Fibroblast of skin of right quadriceps (primary cell): ENCODE measurements around the gene TENM4.

ENCODE experiments used
- DNase-seq: peaks from one replicate; pipeline ENCODE4 v3.0.0-alpha.2; 2013

Gene TENM4

DNA sequence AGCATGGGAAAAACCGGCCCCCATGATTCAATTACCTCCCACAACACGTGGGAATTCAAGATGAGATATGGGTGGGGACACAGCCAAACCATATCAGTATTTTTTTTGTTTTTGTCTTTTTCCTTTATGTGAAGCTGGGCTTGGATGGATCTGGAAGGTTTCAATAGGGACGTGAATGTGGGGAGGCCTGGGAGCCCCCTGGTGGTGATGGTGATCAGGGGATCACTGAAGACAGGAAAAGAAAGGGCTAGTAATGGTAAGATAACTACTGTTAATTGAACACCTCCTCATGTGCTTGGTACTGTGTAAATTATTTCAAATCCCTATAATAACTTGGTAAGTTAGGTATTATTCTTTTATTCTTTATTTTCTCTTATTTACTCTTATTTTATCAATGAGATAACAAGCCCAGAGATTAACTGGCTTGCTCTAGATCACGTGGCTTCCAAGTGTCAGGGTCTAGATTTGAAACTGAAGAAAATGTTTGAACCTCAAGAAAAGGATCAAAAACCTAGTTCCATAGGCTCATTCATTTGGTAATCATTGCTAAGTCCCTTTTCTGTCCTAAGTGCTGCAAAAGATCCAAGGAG lies 364.2 kb downstream of the TENM4 start:
- DNase-seq, result no peak

DNA sequence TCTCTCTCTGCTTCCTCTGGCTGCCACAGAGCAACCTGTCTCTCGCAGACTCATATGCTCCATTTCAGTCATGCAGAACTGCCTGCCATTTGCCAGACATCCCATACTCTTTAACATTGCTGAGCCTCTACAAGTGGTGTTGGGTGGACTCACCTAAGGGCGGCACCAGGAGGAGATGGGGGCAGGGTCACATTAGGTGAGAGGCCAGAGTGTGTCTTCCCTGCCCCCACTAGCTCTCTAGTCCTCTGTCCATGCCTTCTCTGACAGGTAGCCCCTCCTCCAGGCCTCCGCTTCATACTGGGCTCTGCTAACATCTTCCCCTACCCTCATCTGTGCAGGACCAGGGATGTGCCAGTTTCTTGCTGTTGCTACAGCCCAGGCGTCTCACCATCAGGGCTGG lies 366.3 kb downstream of the TENM4 start:
- DNase-seq, result no peak

DNA sequence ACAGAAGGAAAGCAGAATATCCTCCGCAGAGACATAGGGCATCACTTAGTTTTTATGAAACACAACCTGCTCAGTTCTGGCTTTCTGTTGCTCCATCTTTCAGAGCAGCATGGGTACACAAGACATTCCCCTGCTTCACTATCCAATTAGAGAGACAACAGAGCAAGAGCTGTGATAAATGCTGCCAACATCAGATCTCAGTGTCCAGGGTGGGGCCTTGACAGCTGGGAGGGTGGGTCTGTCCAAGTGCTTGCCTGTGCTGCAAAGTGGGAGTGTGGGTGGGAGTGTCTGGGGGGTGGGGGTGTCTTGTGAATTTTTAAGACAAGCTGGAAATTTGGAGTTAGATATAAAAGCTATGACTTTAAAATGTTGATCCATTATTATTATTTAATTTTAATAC lies 369.6 kb downstream of the TENM4 start:
- DNase-seq, result no peak

GRCh38 chr11:79070518-79070917 lies 370.3 kb downstream of the TENM4 start:
- no peak for DNase-seq

GRCh38 chr11:79069504-79069903 lies 371.3 kb downstream of the TENM4 start:
- DNase-seq, result no peak

GRCh38 chr11:79068356-79068755 lies 372.5 kb downstream of the TENM4 start:
- DNase-seq, result no peak

DNA sequence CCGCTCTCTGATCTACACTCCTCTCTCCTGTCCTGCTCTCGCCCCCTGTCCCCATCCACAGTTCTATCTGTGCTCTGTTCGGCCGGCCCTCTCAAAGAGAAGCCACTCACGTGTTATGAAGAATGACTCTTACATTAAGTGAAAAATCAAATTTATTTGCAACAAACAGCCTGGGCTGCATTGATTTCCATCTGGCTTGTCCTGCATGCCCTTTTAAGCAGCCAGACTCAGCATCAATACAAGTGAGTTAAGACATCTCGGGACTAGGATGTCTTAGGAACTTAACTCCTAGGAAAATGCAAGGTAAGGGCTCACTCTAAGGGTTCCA lies 373.5 kb downstream of the TENM4 start:
- DNase-seq, result no peak

DNA sequence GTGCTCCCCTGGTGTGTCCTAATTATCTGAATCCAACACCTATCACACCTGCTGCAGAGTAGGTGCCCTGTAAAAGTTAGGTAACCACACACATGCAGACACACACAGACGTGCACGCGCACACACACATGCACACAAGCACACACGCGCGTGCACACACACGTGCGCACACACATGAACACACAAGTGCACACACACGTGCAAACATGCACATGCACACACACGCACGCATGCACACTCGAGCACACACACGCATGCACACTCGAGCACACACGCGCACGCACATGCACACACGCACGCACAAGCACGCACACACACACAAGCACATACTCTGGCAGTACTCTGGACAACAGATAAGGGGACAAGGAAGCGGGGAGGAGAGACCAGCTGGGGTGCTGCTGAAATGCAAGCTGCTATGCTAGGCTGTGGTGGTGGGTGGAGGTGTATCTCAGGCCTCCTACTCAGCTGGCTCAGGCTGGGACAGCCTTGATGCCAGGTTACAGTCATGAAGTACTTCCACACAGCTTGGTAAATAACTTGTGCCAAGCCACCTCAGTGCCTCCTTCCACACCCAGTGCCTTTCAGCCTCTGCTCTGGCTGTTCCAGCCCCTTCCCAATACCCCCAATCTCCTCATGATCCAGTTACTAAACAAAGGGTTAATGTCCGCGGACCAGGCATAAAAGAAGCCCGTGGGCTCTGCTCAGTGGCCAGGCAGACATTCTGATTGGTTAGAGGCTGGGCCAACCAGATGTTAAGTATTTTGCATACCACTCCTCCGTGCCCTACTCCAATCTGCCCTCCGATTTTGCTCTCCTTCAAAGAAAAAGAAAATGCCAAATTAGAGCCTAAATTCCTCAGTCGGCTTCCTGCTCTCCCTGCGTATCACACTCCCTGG lies 374.1 kb downstream of the TENM4 start:
- DNase-seq, result no peak

GRCh38 chr11:79062814-79063762 lies 377.7 kb downstream of the TENM4 start:
- peak; percentile 30 for DNase-seq

GRCh38 chr11:79060081-79060953 lies 380.5 kb downstream of the TENM4 start:
- DNase-seq, result no peak

GRCh38 chr11:79059141-79059540 lies 381.7 kb downstream of the TENM4 start:
- DNase-seq, result no peak

- peak; percentile 94 for DNase-seq
Measured at GRCh38 chr11:79055856-79056631, 384.8 kb downstream of the TENM4 start.

GRCh38 chr11:79054636-79055035 lies 386.2 kb downstream of the TENM4 start:
- DNase-seq, result peak; percentile 84

GRCh38 chr11:79052544-79052943 lies 388.3 kb downstream of the TENM4 start:
- no peak for DNase-seq

- no peak for DNase-seq
Measured at GRCh38 chr11:79050786-79051185, 390.0 kb downstream of the TENM4 start.

DNA sequence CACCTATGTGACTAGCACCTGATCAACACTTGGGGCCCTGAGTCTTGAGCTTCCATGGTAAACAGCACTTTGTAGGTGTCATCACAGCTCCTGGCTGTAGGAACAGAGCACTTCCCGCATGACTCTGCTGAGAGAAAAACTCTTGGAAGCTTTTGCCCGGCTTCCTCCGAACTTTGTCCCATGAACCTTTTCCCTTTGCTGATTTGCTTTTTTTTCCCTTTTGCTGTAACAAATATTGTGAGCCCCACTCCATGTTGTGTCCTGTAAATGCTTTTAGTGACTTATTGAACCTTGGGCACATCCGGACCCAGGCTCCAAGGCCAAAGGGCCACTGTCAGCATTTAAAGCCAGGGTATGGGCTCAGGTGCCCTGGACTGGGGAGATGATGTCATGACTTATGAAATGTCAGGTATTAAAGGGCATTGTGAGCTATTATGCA lies 391.1 kb downstream of the TENM4 start:
- no peak for DNase-seq

GRCh38 chr11:79047980-79048379 lies 392.9 kb downstream of the TENM4 start:
- no peak for DNase-seq

DNA sequence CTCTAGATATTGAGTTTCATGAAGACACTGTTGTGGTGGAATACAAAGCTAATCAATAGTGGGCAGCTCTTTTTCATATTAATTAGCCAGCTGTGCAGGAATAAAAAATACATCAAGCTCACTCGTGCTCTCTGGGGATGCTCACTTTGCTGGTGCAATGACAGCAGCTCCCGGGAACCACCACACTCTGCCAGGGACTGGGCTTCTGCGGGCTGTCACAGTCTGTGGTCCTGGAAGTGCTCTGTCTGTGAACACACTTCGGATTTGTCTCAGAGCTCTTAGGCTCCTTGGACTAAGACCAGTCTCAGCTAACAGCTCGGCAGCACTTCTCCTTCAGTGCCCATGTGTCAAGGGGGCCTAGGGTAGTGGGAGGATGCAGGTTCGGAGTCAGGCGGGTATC lies 393.5 kb downstream of the TENM4 start:
- DNase-seq, result no peak

- DNase-seq, result peak; percentile 54
Measured at GRCh38 chr11:79046366-79046765, 394.5 kb downstream of the TENM4 start.

- DNase-seq, result peak; percentile 81
Measured at GRCh38 chr11:79045800-79046304, 395.0 kb downstream of the TENM4 start.
